ENCODE data around the gene TANC1. TPM values are rescaled to one million over a fixed set of nuclear protein-coding genes. Genes with fewer than 3 reads are reported as not detected.

TANC1 gene
- total RNA-seq, 4 donors from 2014 or later: 20.6 to 64.8 (median 31.5) TPM

GRCh38 chr2:159251296-159252173, 283.1 kb downstream of the TANC1 start:
- TF ChIP-seq CTCF (IDR thresholded peaks at IDR 0.05; ENCODE audit: low read depth): no peak

- TF ChIP-seq CTCF (IDR thresholded peaks at IDR 0.05; ENCODE audit: low read depth): no peak
These were observed 284.5 kb downstream of the TANC1 start for GRCh38 chr2:159252905-159253304.

- TF ChIP-seq CTCF (IDR thresholded peaks at IDR 0.05; ENCODE audit: low read depth): no peak
These were observed 287.7 kb downstream of the TANC1 start for GRCh38 chr2:159256159-159256558.

- TF ChIP-seq CTCF (IDR thresholded peaks at IDR 0.05; ENCODE audit: low read depth): no peak
These were observed 293.8 kb downstream of the TANC1 start for GRCh38 chr2:159262226-159262625.

- TF ChIP-seq CTCF (IDR thresholded peaks at IDR 0.05; ENCODE audit: low read depth): no peak
These were observed 294.5 kb downstream of the TANC1 start for GRCh38 chr2:159262904-159263303.

GRCh38 chr2:159265171-159265576, 296.7 kb downstream of the TANC1 start:
- no peak for TF ChIP-seq CTCF (IDR thresholded peaks at IDR 0.05; ENCODE audit: low read depth)

- no peak for TF ChIP-seq CTCF (IDR thresholded peaks at IDR 0.05; ENCODE audit: low read depth)
These were observed 298.1 kb downstream of the TANC1 start for GRCh38 chr2:159266554-159266953.

Measured in subcutaneous adipose tissue (tissue), 4 donors.